GM23338 (cell line): ENCODE results near the gene ZNF365.

ENCODE experiments used
- CREB1 ChIP-seq: fragments of 250-450 bp; sonication (Bioruptor Pico); IDR thresholded peaks from 2 replicates; pipeline ENCODE4 v1.5.0; 2020; ENCODE audit warnings: low read depth, mild to moderate bottlenecking, moderate library complexity
- EZH2 ChIP-seq: fragments of 200-600 bp; sonication (generic); IDR thresholded peaks from one replicate; pipeline ENCODE4 v1.8.0; 2017; ENCODE audit warnings: antibody characterized with exemption, mild to moderate bottlenecking, low read depth; ENCODE audit not compliant: unreplicated experiment
- JUNB ChIP-seq: IDR thresholded peaks from one replicate; pipeline ENCODE4 v1.6.1; 2016; ENCODE audit warnings: antibody characterized with exemption; ENCODE audit not compliant: unreplicated experiment
- POLR2AphosphoS5 ChIP-seq: IDR thresholded peaks from 2 replicates; pipeline ENCODE4 v1.6.1; 2016; ENCODE audit warnings: antibody characterized with exemption, low read depth
- ZNF114 ChIP-seq: fragments of 250-450 bp; sonication (Bioruptor Pico); IDR thresholded peaks from 2 replicates; pipeline ENCODE4 v1.5.0; 2020; ENCODE audit warnings: mild to moderate bottlenecking, moderate library complexity
- TF ChIP-seq, protein P1 (sequence below), 2 experiments: fragments of 200-600 bp in 1 of 2; sonication (generic) in 1 of 2; conservative IDR thresholded peaks; 2 replicates each; pipeline versions ENCODE4 v1.5.1 to v1.6.1; 2016 to 2017; ENCODE audit warnings: antibody characterized with exemption in 2 of 2, low read depth in 2 of 2, mild to moderate bottlenecking in 2 of 2, moderate library complexity in 1 of 2
- TF ChIP-seq, protein P2 (sequence below): IDR thresholded peaks from 2 replicates; pipeline ENCODE4 v1.6.1; 2016; ENCODE audit warnings: antibody characterized with exemption
- TF ChIP-seq, protein P3 (sequence below): IDR thresholded peaks from one replicate; pipeline ENCODE4 v1.6.1; 2018; ENCODE audit warnings: antibody characterized with exemption; ENCODE audit not compliant: unreplicated experiment

DNA sequence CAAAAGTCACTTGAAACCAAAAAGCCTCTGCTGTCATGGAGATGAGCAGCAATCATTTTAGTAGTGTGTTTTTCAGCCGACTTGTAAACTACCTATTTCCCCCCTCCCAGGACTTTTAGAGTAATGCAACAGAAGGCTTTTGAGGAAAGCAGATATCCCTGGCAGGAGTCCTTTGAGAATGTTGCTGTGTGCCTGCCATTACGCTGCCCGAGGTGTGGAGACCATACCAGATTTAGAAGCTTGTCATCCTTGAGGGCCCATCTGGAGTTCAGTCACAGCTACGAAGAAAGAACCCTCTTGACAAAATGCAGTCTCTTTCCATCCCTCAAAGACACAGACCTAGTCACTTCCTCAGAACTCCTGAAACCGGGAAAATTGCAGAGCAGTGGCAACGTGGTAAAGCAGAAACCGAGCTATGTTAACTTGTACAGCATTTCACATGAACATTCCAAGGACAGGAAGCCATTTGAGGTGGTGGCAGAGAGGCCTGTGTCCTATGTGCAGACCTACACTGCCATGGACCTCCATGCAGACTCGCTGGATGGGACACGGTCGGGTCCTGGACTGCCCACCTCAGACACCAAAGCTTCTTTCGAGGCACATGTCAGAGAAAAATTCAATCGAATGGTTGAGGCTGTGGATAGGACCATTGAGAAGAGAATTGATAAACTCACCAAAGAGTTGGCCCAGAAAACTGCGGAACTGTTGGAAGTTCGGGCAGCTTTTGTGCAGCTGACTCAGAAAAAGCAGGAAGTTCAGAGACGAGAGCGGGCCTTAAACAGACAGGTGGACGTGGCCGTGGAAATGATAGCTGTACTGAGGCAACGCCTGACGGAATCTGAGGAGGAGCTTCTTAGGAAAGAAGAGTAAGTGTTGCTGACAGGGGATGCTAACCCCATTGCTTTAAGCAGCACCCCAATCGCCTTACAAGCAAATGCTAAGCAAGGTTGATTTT, 2.2 kb downstream of the ZNF365 start:
- TF ChIP-seq POLR2AphosphoS5, result no peak
- TF ChIP-seq, protein P1, sequence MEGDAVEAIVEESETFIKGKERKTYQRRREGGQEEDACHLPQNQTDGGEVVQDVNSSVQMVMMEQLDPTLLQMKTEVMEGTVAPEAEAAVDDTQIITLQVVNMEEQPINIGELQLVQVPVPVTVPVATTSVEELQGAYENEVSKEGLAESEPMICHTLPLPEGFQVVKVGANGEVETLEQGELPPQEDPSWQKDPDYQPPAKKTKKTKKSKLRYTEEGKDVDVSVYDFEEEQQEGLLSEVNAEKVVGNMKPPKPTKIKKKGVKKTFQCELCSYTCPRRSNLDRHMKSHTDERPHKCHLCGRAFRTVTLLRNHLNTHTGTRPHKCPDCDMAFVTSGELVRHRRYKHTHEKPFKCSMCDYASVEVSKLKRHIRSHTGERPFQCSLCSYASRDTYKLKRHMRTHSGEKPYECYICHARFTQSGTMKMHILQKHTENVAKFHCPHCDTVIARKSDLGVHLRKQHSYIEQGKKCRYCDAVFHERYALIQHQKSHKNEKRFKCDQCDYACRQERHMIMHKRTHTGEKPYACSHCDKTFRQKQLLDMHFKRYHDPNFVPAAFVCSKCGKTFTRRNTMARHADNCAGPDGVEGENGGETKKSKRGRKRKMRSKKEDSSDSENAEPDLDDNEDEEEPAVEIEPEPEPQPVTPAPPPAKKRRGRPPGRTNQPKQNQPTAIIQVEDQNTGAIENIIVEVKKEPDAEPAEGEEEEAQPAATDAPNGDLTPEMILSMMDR (conservative IDR thresholded peaks at IDR 0.05; ENCODE audit: low read depth in 2 of 2), result no peak
- TF ChIP-seq, protein P2, sequence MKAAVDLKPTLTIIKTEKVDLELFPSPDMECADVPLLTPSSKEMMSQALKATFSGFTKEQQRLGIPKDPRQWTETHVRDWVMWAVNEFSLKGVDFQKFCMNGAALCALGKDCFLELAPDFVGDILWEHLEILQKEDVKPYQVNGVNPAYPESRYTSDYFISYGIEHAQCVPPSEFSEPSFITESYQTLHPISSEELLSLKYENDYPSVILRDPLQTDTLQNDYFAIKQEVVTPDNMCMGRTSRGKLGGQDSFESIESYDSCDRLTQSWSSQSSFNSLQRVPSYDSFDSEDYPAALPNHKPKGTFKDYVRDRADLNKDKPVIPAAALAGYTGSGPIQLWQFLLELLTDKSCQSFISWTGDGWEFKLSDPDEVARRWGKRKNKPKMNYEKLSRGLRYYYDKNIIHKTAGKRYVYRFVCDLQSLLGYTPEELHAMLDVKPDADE, result no peak
- no peak for TF ChIP-seq ZNF114 (CRISPR knock-in tag)
- no peak for TF ChIP-seq CREB1 (CRISPR knock-in tag)
- no peak for TF ChIP-seq EZH2
- TF ChIP-seq, protein P3, sequence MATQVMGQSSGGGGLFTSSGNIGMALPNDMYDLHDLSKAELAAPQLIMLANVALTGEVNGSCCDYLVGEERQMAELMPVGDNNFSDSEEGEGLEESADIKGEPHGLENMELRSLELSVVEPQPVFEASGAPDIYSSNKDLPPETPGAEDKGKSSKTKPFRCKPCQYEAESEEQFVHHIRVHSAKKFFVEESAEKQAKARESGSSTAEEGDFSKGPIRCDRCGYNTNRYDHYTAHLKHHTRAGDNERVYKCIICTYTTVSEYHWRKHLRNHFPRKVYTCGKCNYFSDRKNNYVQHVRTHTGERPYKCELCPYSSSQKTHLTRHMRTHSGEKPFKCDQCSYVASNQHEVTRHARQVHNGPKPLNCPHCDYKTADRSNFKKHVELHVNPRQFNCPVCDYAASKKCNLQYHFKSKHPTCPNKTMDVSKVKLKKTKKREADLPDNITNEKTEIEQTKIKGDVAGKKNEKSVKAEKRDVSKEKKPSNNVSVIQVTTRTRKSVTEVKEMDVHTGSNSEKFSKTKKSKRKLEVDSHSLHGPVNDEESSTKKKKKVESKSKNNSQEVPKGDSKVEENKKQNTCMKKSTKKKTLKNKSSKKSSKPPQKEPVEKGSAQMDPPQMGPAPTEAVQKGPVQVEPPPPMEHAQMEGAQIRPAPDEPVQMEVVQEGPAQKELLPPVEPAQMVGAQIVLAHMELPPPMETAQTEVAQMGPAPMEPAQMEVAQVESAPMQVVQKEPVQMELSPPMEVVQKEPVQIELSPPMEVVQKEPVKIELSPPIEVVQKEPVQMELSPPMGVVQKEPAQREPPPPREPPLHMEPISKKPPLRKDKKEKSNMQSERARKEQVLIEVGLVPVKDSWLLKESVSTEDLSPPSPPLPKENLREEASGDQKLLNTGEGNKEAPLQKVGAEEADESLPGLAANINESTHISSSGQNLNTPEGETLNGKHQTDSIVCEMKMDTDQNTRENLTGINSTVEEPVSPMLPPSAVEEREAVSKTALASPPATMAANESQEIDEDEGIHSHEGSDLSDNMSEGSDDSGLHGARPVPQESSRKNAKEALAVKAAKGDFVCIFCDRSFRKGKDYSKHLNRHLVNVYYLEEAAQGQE, result no peak
- TF ChIP-seq JUNB, result no peak
